OCI-LY1 (cell line): ENCODE results near the gene CLASP2.

Experiments used
- EZH2 ChIP-seq: fragments of 200-600 bp; sonication (generic), shearing (Covaris generic); IDR thresholded peaks from 2 replicates; pipeline ENCODE4 v1.8.0; 2017; ENCODE audit warnings: borderline replicate concordance, mixed run types, mild to moderate bottlenecking, antibody characterized with exemption, low read length, moderate library complexity, mixed read lengths
- TF ChIP-seq, protein P1 (sequence below): fragments of 200-600 bp; sonication (generic), shearing (Covaris generic); IDR thresholded peaks from 2 replicates; pipeline ENCODE4 v1.5.1; 2017; ENCODE audit warnings: mild to moderate bottlenecking, antibody characterized with exemption, low read length, moderate library complexity, mixed read lengths

DNA sequence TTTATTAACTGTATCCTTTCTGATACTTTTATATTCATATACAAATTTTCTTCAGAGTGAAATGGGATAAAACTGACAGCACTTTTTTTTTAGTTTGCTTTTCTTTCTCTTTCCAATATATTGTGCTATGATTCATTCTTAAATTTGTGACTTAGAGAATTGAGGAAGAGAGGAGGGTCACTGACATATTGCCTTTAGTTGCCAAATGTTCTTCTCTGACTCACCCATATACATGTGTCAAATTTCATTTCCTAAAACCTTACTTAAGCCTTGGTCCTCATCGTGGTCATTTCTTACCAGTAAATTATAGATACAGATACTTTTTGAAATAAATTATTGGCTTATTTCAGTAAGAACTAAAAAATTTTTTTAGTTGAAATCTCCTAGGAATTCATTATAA is 53.9 kb downstream of the CLASP2 start:
- TF ChIP-seq, protein P1, sequence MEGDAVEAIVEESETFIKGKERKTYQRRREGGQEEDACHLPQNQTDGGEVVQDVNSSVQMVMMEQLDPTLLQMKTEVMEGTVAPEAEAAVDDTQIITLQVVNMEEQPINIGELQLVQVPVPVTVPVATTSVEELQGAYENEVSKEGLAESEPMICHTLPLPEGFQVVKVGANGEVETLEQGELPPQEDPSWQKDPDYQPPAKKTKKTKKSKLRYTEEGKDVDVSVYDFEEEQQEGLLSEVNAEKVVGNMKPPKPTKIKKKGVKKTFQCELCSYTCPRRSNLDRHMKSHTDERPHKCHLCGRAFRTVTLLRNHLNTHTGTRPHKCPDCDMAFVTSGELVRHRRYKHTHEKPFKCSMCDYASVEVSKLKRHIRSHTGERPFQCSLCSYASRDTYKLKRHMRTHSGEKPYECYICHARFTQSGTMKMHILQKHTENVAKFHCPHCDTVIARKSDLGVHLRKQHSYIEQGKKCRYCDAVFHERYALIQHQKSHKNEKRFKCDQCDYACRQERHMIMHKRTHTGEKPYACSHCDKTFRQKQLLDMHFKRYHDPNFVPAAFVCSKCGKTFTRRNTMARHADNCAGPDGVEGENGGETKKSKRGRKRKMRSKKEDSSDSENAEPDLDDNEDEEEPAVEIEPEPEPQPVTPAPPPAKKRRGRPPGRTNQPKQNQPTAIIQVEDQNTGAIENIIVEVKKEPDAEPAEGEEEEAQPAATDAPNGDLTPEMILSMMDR: no peak
- no peak for TF ChIP-seq EZH2
